Measurements from ENCODE around the gene CH25H. TPM values are rescaled to one million over a fixed set of nuclear protein-coding genes. Genes with fewer than 3 reads are reported as not detected.

Gene CH25H
- total RNA-seq, 1 donor = 2.2 TPM

- peak; percentile 31 for DNase-seq (ENCODE audit: low read depth)
- TF ChIP-seq CTCF (IDR thresholded peaks at IDR 0.05; ENCODE audit: insufficient read depth, low read length) = no peak
- H3K4me3 ChIP-seq (ENCODE audit: low read depth, low read length) = no peak overlapping the region
Observed at GRCh38 chr10:89210794-89211425, 3.8 kb upstream of the CH25H start.

GRCh38 chr10:89209718-89210117 is 2.6 kb upstream of the CH25H start:
- no peak for DNase-seq (ENCODE audit: low read depth)
- H3K4me3 ChIP-seq (ENCODE audit: low read depth, low read length) = no peak overlapping the region
- TF ChIP-seq CTCF (IDR thresholded peaks at IDR 0.05; ENCODE audit: insufficient read depth, low read length) = no peak

GRCh38 chr10:89207801-89208551 is 859 bp upstream of the CH25H start:
- DNase-seq (ENCODE audit: low read depth) = no peak
- TF ChIP-seq CTCF (IDR thresholded peaks at IDR 0.05; ENCODE audit: insufficient read depth, low read length) = no peak
- H3K4me3 ChIP-seq (ENCODE audit: low read depth, low read length) = peak overlapping the region; percentile 60

- TF ChIP-seq CTCF (IDR thresholded peaks at IDR 0.05; ENCODE audit: insufficient read depth, low read length) = no peak
- peak overlapping the region; percentile 60 for H3K4me3 ChIP-seq (ENCODE audit: low read depth, low read length)
- DNase-seq (ENCODE audit: low read depth) = peak; percentile 20
Observed at GRCh38 chr10:89206402-89207180, 526 bp downstream of the CH25H start.

- TF ChIP-seq CTCF (IDR thresholded peaks at IDR 0.05; ENCODE audit: insufficient read depth, low read length) = no peak
Observed at GRCh38 chr10:89204621-89205185, 2.4 kb downstream of the CH25H start.

GRCh38 chr10:89203237-89203636 is 3.9 kb downstream of the CH25H start:
- peak; percentile 35 for DNase-seq (ENCODE audit: low read depth)
- H3K4me3 ChIP-seq (ENCODE audit: low read depth, low read length) = no peak overlapping the region
- TF ChIP-seq CTCF (IDR thresholded peaks at IDR 0.05; ENCODE audit: insufficient read depth, low read length) = no peak

More at GRCh38 chr10:89204621-89205185, 2.4 kb downstream of the CH25H start:
- H3K4me3 ChIP-seq (ENCODE audit: low read depth, low read length) = no peak overlapping the region
- no peak for DNase-seq (ENCODE audit: low read depth)
